ENCODE results near the gene CCDC92B.

The CCDC92B gene

DNA sequence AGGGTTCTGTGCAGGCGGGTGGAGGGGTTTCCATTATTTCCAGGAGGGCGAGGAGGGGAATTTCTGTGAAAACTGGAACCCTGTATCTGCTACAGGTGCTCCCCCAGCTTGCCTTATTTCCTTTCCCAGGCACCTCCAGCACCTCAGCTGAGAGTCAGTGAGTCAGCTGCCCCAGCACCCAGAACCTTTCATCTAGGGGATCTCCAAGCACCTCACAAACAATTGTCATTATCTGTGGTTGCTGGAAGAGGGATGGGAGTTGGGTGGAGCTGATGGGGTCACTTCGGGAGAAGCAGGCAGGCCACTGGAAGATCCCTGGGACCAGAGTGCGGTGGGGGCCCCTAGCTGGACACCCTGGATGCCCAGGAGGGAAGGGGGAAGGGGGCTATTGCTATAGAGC, 27.8 kb downstream of the CCDC92B start:
- Histone ChIP-seq H3K9ac (ENCODE audit: low read depth, low read length) (no peak overlapping the region), H3K9me3 (ENCODE audit: control insufficient read depth, insufficient read depth, low read length) (no peaks in the 10 kb centered on the region), H3K36me3 (ENCODE audit: insufficient read depth, low read length) (no peaks in the 10 kb centered on the region), H3K4me1 (ENCODE audit: insufficient read depth, low read length) (peaks cover 17% of the 10 kb centered on the region; the same call in 1 of the 2 replicates)

DNA sequence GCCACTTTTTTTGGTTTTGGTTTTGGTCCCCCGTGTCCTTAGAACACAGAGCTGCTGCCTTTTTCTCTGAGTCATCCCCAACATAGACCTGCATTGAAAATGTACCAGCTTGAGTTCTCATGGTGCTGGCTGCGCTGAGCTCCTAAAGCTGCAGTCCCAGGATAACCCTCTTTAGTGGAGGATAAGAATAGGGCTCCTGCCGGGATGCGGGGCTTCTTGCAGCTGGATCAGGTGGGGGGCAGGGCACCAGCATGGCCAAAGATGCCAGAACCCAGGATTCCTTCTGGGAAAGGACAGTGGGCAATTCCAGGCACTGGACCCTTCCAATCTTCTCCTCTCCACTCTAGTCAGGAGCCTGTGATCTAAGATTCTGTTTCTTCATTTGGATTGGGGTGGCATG, 29.6 kb downstream of the CCDC92B start:
- Histone ChIP-seq H3K9me3 (ENCODE audit: control insufficient read depth, insufficient read depth, low read length) (no peaks in the 10 kb centered on the region), H3K36me3 (ENCODE audit: insufficient read depth, low read length) (no peaks in the 10 kb centered on the region), H3K4me1 (ENCODE audit: insufficient read depth, low read length) (peaks cover 19% of the 10 kb centered on the region; the same call in 1 of the 2 replicates), H3K9ac (ENCODE audit: low read depth, low read length) (no peak overlapping the region)

DNA sequence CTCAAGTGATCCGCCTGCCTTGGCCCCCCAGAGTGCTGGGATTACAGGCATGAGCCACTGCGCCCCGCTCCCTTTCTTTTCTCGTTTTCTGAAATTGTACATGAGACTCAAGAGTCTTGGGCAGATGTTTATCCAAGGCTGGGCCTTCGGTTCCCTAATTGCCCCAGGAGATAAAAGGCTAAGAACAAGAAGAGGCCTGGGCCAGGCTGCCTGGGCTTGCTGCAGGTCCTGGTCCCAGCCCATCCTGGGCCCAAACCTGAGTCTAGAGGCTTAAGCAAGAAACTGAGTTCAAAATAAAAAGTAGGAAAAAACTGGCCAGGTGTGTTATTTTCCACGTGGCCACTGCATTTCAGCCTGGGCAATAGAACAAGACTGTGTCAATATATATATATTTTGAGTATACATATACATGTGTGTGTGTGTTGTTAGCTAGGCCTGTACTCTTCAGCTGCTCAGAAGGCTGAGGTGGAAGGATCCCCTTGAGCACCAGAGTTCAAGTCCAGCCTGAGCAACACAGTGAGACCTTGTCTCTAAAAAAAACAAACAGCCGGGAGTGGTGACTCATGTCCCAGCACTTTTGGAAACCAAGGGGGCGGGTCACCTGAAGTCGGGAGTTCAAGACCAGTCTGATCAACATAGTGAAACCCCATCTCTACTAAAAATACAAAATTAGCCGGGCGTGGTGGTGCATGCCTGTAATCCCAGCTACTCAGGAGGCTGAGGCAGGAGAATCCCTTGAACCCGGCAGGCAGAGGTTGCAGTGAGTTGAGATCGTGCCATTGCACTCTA, 31.1 kb downstream of the CCDC92B start:
- Histone ChIP-seq H3K4me1 (ENCODE audit: insufficient read depth, low read length) (peaks cover 19% of the 10 kb centered on the region; the same call in 1 of the 2 replicates), H3K36me3 (ENCODE audit: insufficient read depth, low read length) (no peaks in the 10 kb centered on the region), H3K9me3 (ENCODE audit: control insufficient read depth, insufficient read depth, low read length) (no peaks in the 10 kb centered on the region), H3K9ac (ENCODE audit: low read depth, low read length) (no peak overlapping the region)

DNA sequence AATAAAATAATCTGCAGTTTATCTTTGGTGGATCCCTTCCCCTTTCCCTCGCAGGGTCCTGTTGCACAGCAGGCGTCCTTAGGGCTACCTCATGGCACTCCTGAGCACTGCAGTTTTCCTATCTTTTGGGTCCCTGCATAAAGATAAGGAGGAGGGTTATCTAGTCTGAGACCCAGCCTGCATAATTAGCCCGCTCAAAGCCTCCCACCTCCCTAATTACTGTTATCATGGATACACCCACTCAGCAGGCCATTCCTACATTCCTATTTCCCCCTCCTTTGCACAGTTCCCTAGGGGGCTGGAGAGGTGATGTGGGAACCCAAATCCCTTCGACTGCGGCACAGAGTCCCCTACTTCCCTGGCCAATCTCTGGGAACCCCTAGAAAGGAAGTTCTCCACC, 32.8 kb downstream of the CCDC92B start:
- Histone ChIP-seq H3K9ac (ENCODE audit: low read depth, low read length) (no peak overlapping the region), H3K4me1 (ENCODE audit: insufficient read depth, low read length) (peaks cover 16% of the 10 kb centered on the region; the same call in 1 of the 2 replicates), H3K36me3 (ENCODE audit: insufficient read depth, low read length) (no peaks in the 10 kb centered on the region), H3K9me3 (ENCODE audit: control insufficient read depth, insufficient read depth, low read length) (no peaks in the 10 kb centered on the region)

DNA sequence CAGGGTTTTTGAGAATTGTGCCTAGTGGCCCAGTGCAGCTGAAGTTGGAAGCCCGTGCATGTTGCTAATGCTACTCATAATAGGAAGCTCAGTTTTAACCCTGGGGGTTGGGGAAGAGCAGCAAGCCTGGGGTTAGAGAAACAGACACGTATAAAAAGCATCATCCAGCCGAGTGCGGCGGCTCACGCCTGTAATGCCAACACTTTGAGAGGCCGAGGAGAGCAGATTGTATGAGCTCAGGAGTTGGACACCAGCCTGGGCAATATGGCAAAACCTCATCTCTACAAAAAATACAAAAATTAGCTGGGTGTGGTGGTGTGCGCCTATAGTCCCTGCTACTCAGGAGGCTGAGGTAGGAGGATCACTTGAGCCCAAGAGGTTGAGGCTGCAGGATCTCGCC, 35.6 kb downstream of the CCDC92B start:
- Histone ChIP-seq H3K4me1 (ENCODE audit: insufficient read depth, low read length) (peaks cover 22% of the 10 kb centered on the region; the same call in 1 of the 2 replicates), H3K9me3 (ENCODE audit: control insufficient read depth, insufficient read depth, low read length) (no peaks in the 10 kb centered on the region), H3K9ac (ENCODE audit: low read depth, low read length) (no peak overlapping the region), H3K36me3 (ENCODE audit: insufficient read depth, low read length) (no peaks in the 10 kb centered on the region)

DNA sequence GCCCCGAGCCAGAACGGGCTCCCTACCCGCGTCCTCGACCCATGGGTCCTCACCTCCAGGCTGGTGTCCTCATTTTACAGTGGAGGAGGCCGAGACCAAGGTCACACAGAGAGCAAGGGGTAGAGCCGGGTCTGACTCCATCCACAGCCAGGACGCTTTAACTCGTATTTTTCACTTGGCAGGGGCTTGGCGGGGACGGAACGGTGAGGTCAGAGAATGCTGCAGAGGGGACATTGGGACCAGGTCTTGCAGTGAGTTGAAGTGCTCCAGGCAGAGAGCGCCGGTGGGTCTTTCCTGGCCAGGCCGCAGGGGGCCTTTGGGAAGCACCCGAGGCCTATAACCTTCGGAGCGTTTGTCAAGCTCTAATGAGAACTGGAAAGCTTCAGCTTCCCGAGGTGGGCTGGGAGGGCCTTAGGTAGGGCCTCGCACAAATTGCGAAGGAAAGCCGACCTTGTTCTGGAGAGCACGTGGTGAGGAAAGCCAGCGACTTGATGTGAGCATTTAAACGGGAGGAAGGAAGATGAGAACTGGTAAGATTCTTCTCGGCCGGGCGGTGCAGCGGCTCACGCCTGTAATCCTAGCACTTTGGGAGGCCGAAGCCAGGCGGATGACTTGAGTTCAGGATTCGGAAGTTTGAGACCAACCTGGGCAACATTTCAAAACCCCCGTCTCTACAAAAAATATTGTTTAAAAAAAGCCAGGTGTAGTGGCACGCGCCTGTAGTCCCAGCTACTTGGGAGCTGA, 37.0 kb downstream of the CCDC92B start:
- Histone ChIP-seq H3K4me1 (ENCODE audit: insufficient read depth, low read length) (peaks cover 29% of the 10 kb centered on the region; the same call in 1 of the 2 replicates), H3K9me3 (ENCODE audit: control insufficient read depth, insufficient read depth, low read length) (no peaks in the 10 kb centered on the region), H3K36me3 (ENCODE audit: insufficient read depth, low read length) (no peaks in the 10 kb centered on the region), H3K9ac (ENCODE audit: low read depth, low read length) (peak overlapping the region; percentile 80; the same call in 1 of the 2 replicates)

DNA sequence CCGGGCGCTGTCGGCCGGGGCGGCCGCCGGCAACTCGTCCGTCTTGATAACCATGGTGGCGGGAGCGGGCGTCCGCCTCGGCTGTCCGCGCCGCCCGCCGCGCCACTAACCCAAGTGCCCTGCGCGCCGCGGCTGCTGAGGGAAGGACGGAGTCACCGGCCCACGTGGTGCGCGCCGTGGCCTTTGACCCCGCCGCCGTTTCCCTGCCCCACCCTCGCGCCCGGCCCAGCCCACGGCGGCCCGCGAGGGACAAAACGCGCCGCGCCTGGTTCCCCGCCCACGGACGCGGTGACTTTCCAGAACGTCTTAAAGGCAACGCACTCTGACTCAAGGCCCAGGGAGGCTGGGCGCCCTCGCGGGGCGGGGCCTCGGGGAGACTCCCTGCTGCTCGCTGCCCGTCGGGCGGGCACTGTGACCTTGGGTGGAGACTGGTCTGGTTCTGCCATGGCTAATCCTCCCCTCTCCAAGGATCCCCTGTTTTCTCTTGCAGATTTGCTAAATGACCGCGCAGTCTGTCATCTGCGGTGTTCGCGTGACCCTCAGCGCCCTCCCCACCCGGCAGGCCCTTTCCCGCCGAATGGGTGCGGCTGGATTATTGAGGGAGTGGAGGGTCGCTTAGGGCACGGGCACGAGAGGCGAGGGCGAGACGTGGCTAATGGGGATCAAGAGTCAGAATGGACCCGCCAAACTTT, 37.7 kb downstream of the CCDC92B start, which contains the start of gene CLUH:
Gene CLUH, minus strand, starts transcription at position 157 of the 692 bp plus-strand sequence. Its CDS starts 103 bp downstream, at position 54.
- Histone ChIP-seq H3K4me1 (ENCODE audit: insufficient read depth, low read length) (peaks cover 29% of the 10 kb centered on the region; the same call in 1 of the 2 replicates), H3K9ac (ENCODE audit: low read depth, low read length) (peak within 1 kb of the TSS; percentile 80), H3K9me3 (ENCODE audit: control insufficient read depth, insufficient read depth, low read length) (no peaks in the 10 kb centered on the region), H3K36me3 (ENCODE audit: insufficient read depth, low read length) (no peaks in the 10 kb centered on the region)

DNA sequence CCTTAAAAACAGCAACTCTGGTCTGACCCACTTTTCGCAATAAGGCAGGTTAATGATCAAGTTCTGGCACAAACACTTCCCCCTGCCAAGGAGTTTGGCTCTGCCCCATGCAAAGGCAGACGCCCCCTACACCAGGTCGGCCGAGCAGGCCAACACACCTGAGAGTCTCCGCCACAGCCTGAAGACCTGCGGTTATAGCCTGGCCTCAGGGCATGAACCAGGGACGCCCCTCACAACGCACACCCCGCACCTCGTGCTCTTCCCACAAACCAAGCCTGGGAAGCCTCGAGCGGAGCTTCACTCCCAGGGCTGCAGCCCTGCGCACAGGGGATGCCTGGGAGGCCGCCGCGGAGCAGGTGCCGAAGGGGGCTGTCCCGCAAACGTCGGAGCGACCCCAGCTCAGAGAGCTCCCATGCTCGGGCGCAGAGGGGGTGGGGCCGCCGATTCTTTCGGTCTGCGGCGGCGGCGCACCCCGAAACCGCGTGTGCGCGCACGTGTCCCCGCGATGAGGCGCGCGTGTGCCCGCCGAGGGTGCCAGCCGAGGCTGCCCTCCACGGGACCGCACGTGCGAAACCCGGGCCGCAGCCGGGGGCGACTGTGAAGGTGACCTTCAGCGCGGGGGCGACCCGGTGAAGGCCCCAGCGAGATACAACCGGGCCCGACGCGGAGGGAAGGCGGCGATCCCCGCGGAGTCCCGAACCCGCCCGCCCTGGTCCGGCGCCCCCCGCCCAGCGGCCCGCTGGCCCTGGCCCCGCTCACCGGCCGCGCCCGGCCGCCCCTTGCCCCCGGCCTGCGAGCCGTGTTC, 38.4 kb downstream of the CCDC92B start:
- H3K9ac ChIP-seq (ENCODE audit: low read depth, low read length) = peak overlapping the region; percentile 80
- H3K9me3 ChIP-seq (ENCODE audit: control insufficient read depth, insufficient read depth, low read length) = no peaks in the 10 kb centered on the region
- H3K4me1 ChIP-seq (ENCODE audit: insufficient read depth, low read length) = peaks cover 26% of the 10 kb centered on the region; the same call in 1 of the 2 replicates
- H3K36me3 ChIP-seq (ENCODE audit: insufficient read depth, low read length) = no peaks in the 10 kb centered on the region

DNA sequence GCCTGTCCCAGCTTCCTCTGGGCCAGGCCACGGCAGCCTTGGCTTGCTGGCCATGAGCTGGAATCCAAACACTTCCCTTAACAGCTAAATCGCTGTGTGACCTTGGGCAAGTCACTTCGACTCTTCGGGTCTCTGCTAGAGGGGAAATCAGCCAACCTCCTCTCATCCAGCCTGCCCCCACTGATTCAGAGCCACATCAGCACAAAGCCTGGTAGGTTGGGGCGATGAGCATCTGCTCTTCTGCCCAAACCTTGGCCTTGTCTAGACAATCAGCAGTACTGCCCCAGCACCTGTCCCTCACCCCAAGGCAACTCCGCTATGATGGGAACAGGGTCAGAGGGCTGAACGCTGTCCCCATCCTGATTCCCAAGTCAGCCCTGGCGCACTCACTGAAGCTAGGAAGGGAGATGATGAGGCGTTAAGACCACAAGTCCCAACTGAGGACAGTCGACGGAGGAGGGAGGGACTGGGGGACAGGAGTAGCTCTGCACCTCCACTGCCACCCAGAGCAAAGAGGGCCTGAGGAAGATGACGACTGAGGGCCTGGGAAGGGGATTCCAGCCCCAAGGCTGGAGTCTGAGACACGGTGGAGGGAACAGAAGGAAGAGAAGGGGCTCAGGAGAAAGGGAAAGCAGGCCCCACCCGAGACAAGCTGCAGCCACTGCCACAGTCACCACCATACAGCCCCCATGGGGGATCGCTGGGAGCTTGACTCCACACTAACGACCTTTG, 39.2 kb downstream of the CCDC92B start:
- H3K9me3 ChIP-seq (ENCODE audit: control insufficient read depth, insufficient read depth, low read length) = no peaks in the 10 kb centered on the region
- H3K9ac ChIP-seq (ENCODE audit: low read depth, low read length) = peak overlapping the region; percentile 80
- no peaks in the 10 kb centered on the region for H3K36me3 ChIP-seq (ENCODE audit: insufficient read depth, low read length)
- peaks cover 26% of the 10 kb centered on the region; the same call in 1 of the 2 replicates for H3K4me1 ChIP-seq (ENCODE audit: insufficient read depth, low read length)

DNA sequence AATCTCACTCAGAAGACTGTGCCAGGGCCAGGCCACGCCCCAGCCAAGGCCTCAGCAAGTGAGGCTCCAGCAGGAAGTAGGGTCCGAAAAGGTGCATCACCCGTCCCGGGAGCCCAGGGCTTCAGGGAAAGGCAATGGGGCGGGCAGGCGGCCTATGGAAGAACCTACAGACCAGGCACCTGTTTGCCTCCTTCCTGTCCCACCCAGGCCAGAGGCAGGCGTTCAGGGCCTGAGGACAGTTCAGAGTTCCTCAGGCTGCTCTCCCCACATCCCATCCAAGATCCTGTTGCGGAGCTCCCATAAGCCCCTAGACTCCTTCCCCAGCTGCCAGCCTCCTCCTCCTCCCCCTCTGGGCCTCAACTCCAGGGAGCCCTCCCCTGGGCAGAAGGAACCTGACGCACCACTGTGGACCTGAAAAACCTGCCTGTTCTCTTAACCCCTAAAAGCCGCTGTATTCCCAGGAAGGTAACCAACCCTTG, 40.2 kb downstream of the CCDC92B start:
- H3K9me3 ChIP-seq (ENCODE audit: control insufficient read depth, insufficient read depth, low read length) = no peaks in the 10 kb centered on the region
- no peaks in the 10 kb centered on the region for H3K36me3 ChIP-seq (ENCODE audit: insufficient read depth, low read length)
- no peak overlapping the region for H3K9ac ChIP-seq (ENCODE audit: low read depth, low read length)
- peaks cover 30% of the 10 kb centered on the region; the same call in 1 of the 2 replicates for H3K4me1 ChIP-seq (ENCODE audit: insufficient read depth, low read length)

DNA sequence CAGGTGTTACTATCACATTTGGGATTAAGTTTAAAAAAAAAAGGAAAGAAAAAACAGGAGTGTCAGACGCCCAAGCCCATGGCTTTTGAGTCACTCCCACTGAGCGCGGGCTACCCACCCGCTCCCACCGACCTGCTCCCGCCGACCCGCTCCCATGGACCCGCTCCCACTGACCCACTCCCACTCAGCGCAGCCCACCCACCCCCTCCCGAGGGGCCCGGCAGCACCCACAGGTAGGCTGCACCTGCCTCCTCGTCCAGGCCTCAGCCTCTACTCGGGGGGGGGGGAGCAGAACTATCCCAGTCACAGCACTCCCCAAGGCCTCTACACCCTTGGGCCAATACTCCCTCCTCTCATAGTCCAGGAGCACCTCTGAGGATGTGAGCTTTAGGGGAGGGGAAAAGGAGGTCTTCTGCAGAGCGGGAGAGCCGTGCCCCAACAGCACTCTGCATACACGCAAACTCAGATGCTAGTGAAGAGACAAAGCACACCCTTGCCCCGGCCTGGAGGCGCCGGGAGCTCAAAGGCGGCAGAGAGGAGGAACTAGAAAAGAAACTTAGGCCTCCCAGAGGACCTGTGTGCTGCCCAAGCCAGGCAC, 40.8 kb downstream of the CCDC92B start:
- Histone ChIP-seq H3K36me3 (ENCODE audit: insufficient read depth, low read length) (0 out of 2 replicates have a peak, but pooled peaks cover 2% of the 10 kb centered on the region), H3K9me3 (ENCODE audit: control insufficient read depth, insufficient read depth, low read length) (no peaks in the 10 kb centered on the region), H3K4me1 (ENCODE audit: insufficient read depth, low read length) (peaks cover 30% of the 10 kb centered on the region; the same call in 1 of the 2 replicates), H3K9ac (ENCODE audit: low read depth, low read length) (no peak overlapping the region)

DNA sequence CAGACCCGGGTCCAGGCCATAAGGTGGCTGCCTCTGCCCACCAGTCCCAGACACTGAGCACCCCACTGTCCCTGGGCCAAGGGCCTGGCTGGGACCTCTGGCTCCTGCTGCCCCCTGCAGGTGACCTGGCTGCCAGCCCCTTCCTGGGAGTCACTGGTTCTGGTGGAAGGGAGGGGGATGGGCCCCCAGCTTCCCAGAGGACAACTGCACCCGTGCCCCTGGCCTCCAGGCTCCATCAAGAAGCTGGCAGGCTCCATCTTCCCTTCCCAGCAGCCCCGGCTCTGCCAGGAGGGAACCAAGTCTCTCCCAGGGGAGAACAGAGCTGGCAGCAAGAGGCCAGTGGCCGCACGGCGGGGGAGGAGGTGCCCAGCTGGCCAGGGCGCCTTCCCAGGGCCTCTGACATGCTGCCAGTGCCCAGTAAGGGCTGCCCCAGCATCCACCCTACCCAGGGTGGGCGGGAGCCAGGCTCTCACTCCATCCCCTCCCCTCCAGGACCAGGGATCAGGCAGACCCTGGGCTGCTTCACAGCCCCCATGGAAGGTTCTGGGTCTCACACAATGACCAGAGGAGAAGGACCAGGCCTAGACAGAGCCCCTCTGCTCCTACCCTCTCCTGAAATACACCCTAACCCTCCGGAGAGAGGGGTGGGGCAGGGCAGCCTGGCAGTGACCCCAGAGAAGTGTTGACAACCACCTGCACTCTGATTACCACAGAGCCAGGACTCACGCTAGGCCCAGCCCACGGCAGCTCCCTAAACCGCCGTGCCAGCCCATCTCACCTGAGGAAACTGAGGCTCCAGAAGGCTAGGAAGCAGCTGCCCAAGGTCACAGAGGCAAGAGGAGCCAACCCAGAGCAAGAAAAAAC, 41.5 kb downstream of the CCDC92B start:
- Histone ChIP-seq H3K36me3 (ENCODE audit: insufficient read depth, low read length) (0 out of 2 replicates have a peak, but pooled peaks cover 2% of the 10 kb centered on the region), H3K9me3 (ENCODE audit: control insufficient read depth, insufficient read depth, low read length) (no peaks in the 10 kb centered on the region), H3K4me1 (ENCODE audit: insufficient read depth, low read length) (peaks cover 30% of the 10 kb centered on the region; the same call in 1 of the 2 replicates), H3K9ac (ENCODE audit: low read depth, low read length) (no peak overlapping the region)
